Glomerular visceral epithelial cell (primary cell): ENCODE results near the gene RCOR1.
"Not testable (repeated sequence)": the region's sequence is repeated elsewhere in the genome, so short reads cannot be mapped to it uniquely, and the experiment has no call there.

Source experiments
- DNase-seq: peaks from one replicate; pipeline ENCODE4 v3.0.0-alpha.2; 2016; ENCODE audit errors: extremely low spot score

Gene RCOR1

GRCh38 chr14:102591944-102592762 is at the start of gene RCOR1:
Gene RCOR1 (plus strand): TSS chr14:102592649. CDS start chr14:102592887, 238 bp downstream.
- peak; percentile 99 for DNase-seq

- no peak for DNase-seq
These were observed 48.3 kb upstream of the RCOR1 start for GRCh38 chr14:102544046-102544746.

GRCh38 chr14:102544747-102545460 is 47.5 kb upstream of the RCOR1 start:
- no peak for DNase-seq

- DNase-seq: no peak
These were observed 46.8 kb upstream of the RCOR1 start for GRCh38 chr14:102545461-102546265.

- no peak for DNase-seq
These were observed 43.7 kb upstream of the RCOR1 start for GRCh38 chr14:102548616-102549240.

- DNase-seq: not testable (repeated sequence)
These were observed 41.5 kb upstream of the RCOR1 start for GRCh38 chr14:102550927-102551401.

- DNase-seq: peak; percentile 50
These were observed 40.3 kb upstream of the RCOR1 start for GRCh38 chr14:102551995-102552705.

GRCh38 chr14:102554821-102555819 is 37.3 kb upstream of the RCOR1 start:
- no peak for DNase-seq

DNA sequence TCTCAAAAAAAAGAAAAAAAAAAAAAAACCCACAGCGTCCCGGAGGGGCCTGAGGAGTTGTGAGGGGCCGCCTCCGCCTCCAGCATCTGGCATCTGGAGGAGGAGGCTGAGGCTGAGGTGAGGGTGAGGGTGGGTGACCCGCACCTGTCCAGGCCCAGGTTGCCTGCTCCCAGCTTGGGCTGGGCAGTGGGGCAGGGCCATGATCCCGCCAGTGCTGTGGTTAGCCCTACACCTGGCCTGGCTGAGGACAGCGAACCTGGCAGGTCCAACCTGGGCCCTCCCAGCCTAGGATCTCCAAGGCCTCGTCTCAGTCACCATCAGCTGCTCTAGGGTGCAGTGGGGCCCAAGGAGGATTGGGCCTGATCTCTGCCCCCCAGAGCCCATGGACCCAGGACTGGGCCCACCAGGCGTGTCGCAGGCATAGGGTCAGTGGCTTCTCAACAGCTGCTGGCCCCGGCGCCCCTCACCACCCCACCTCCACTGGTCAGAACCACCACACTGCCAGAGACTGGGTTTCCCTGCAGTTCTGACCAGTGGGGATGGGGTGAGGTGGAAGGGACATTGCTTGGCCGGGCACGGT is 36.3 kb upstream of the RCOR1 start:
- no peak for DNase-seq

- no peak for DNase-seq
These were observed 34.8 kb upstream of the RCOR1 start for GRCh38 chr14:102557434-102558226.

GRCh38 chr14:102558556-102558955 is 33.9 kb upstream of the RCOR1 start:
- no peak for DNase-seq

DNA sequence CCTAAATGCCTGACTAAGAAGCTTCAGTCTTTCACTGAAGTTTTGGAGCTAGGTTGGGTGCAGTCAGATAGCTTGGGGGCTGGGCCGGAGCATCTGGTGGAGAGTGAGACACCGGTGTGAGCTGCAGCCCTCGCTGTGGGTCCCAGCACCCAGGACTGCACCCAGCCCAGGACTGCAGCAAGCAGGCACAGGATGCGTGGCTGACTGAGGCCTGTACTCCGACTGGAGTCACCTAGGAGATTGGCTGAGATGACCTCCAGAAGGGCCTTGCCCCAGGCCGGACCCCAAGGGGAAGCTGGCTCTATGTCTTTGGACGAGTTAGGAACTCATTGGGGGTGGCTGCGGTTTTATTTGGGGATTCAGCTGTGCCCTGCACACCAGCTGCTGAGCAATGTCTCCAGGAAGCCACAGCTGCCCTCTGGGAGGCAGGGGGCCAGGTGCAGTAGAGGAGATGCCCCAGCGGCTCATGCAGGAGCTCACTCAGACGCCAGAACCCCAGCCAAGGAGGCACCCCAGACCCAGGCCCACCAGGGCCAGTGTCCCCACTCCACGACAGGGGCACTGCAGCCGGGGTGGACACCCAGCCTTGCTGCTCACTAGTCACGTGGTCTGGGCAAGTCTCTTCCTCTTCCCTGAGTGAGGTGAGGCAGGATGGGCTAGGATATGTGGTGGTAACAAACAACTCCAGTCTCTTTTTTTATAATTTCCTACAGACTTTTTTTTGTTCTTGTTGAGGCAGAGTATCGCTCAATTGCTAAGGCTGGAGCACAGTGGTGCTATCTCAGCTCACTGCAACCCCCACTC is 31.8 kb upstream of the RCOR1 start:
- no peak for DNase-seq

- no peak for DNase-seq
These were observed 27.0 kb upstream of the RCOR1 start for GRCh38 chr14:102565331-102565887.

DNA sequence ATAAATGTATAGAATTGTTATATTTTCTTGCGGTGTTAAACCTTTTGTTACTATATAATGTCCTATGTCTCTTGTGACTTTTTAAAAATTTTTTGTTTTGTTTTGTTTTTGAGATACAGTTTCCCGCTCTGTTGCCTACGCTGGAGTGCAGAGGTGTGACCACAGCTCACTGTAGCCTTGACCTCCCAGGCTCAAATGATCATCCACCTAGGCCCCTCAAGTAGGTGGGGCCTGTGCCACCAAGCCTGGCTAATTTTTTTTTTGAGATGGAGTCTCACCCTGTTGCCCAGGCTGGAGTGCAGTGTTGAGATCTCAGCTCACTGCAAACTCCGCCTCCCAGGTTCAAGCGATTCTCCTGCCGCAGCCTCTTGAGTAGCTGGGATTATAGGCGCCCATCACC is 26.5 kb upstream of the RCOR1 start:
- DNase-seq: no peak

GRCh38 chr14:102568115-102568614 is 24.3 kb upstream of the RCOR1 start:
- no peak for DNase-seq

GRCh38 chr14:102570334-102570995 is 22.0 kb upstream of the RCOR1 start:
- DNase-seq: no peak
